Smooth muscle cell (in vitro differentiated cells): Measurements from ENCODE around the gene FRAS1. TPM values are rescaled to one million over a fixed set of nuclear protein-coding genes. Genes with fewer than 3 reads are reported as not detected.

Experiments used
- DNase-seq: peaks from one replicate; lab custom pipeline; 2025; ENCODE audit not compliant: unreplicated experiment; lab: John Stamatoyannopoulos, UW
- H2AFZ ChIP-seq: fragments of 200-600 bp; sonication (generic); 2 replicates; pipeline ENCODE4 v1.6.0; 2016; ENCODE audit warnings: antibody characterized with exemption, low read depth, mild to moderate bottlenecking
- H3F3A ChIP-seq: fragments of 200-600 bp; sonication (generic); 2 replicates; pipeline ENCODE4 v1.6.0; 2017; ENCODE audit warnings: antibody characterized with exemption, low read depth
- H3K27ac ChIP-seq: fragments of 200-600 bp; sonication (generic); 2 replicates; pipeline ENCODE4 v1.5.1; 2016; ENCODE audit warnings: low read depth, mild to moderate bottlenecking
- H3K27me3 ChIP-seq: fragments of 200-600 bp; sonication (generic); 2 replicates; pipeline ENCODE4 v1.6.1; 2016; ENCODE audit warnings: low read depth, mild to moderate bottlenecking
- H3K36me3 ChIP-seq: fragments of 200-600 bp; sonication (generic); 2 replicates; pipeline ENCODE4 v1.5.1; 2016; ENCODE audit warnings: low read depth
- H3K4me1 ChIP-seq: fragments of 200-600 bp; sonication (generic); 2 replicates; pipeline ENCODE4 v1.5.1; 2016; ENCODE audit warnings: low read depth
- H3K4me2 ChIP-seq: fragments of 200-600 bp; sonication (generic); 2 replicates; pipeline ENCODE4 v1.6.0; 2016; ENCODE audit warnings: mild to moderate bottlenecking
- H3K4me3 ChIP-seq: fragments of 200-600 bp; sonication (generic); 2 replicates; pipeline ENCODE4 v1.5.1; 2016; ENCODE audit warnings: mild to moderate bottlenecking
- H3K79me2 ChIP-seq: fragments of 200-600 bp; sonication (generic); 2 replicates; pipeline ENCODE4 v1.6.0; 2016; ENCODE audit warnings: low read depth, mild to moderate bottlenecking
- H3K9ac ChIP-seq: fragments of 200-600 bp; sonication (generic); 2 replicates; pipeline ENCODE4 v1.6.0; 2016; ENCODE audit warnings: low read depth
- H3K9me3 ChIP-seq: fragments of 200-600 bp; sonication (generic); replicated peaks from 2 replicates; pipeline ENCODE4 v1.5.1; 2016; ENCODE audit warnings: low read depth
- H4K20me1 ChIP-seq: fragments of 200-600 bp; sonication (generic); 2 replicates; pipeline ENCODE4 v1.6.0; 2016; ENCODE audit warnings: low read depth
- CTCF ChIP-seq: fragments of 200-600 bp; sonication (generic); IDR thresholded peaks from 2 replicates; pipeline ENCODE4 v1.5.1; 2017; ENCODE audit warnings: borderline replicate concordance, mild to moderate bottlenecking, antibody characterized with exemption; ENCODE audit not compliant: insufficient read depth, poor library complexity, severe bottlenecking
- WGBS: methylation state at CpG from one replicate; pipeline ENCODE4 v1.1.7; 2016; ENCODE audit warnings: low lambda C conversion rate; 5-methylcytosine and 5-hydroxymethylcytosine counted together
- polyA plus RNA-seq: library from polyadenylated mRNA; unstranded; fragments of >200 nt; fragmentation: Nextera tagmentation; extraction: Ambion mirVana; gene quantifications from 2 replicates; pipeline ENCODE4 v1.2.1, GENCODE V29; 2016
- total RNA-seq: library from RNA; depleted of rRNA; stranded (reverse); fragments of >200 nt; gene quantifications from 2 replicates; pipeline ENCODE4 v1.2.3, GENCODE V29; 2014

The FRAS1 gene
- total and polyA plus RNA-seq, 2 experiments from 2014 or later: 0.55 to 8.1 TPM

GRCh38 chr4:78527555-78527954 is 470.4 kb downstream of the FRAS1 start:
- Histone ChIP-seq H3K9ac (no peak overlapping the region), H3K27ac (no peak overlapping the region), H3K4me1 (no peaks in the 10 kb centered on the region), H3K4me2 (no peak overlapping the region), H3F3A (no peaks in the 10 kb centered on the region), H3K79me2 (no peaks in the 10 kb centered on the region), H3K27me3 (no peaks in the 10 kb centered on the region), H2AFZ (no peak overlapping the region), H4K20me1 (no peaks in the 10 kb centered on the region), H3K4me3 (no peak overlapping the region), H3K36me3 (no peaks in the 10 kb centered on the region), H3K9me3 (no peaks in the 10 kb centered on the region)
- TF ChIP-seq CTCF: no peak
- 93% methylated on average over 4 of the region's 4 CpGs for WGBS
- no peak for DNase-seq

- WGBS: 57% methylated on average over 3 of the region's 3 CpGs
- no peak overlapping the region for H3K27ac ChIP-seq
- no peaks in the 10 kb centered on the region for H3K79me2 ChIP-seq
- no peak overlapping the region for H3K9ac ChIP-seq
- no peak overlapping the region for H2AFZ ChIP-seq
- TF ChIP-seq CTCF: no peak
- H3K9me3 ChIP-seq: no peaks in the 10 kb centered on the region
- H3K4me1 ChIP-seq: no peaks in the 10 kb centered on the region
- peak overlapping the region; percentile 18 for H3K4me2 ChIP-seq
- no peaks in the 10 kb centered on the region for H4K20me1 ChIP-seq
- no peak for DNase-seq
- no peaks in the 10 kb centered on the region for H3F3A ChIP-seq
- H3K4me3 ChIP-seq: no peak overlapping the region
- no peaks in the 10 kb centered on the region for H3K27me3 ChIP-seq
- no peaks in the 10 kb centered on the region for H3K36me3 ChIP-seq
These were observed 471.2 kb downstream of the FRAS1 start for GRCh38 chr4:78528327-78528726.

GRCh38 chr4:78529569-78530209 is 472.6 kb downstream of the FRAS1 start:
- Histone ChIP-seq H3K79me2 (no peaks in the 10 kb centered on the region), H3K4me3 (no peak overlapping the region), H3K27ac (peak overlapping the region; percentile 19), H3K9me3 (no peaks in the 10 kb centered on the region), H4K20me1 (no peaks in the 10 kb centered on the region), H3K9ac (no peak overlapping the region), H3K27me3 (no peaks in the 10 kb centered on the region), H3K4me1 (no peaks in the 10 kb centered on the region), H3F3A (no peaks in the 10 kb centered on the region), H3K36me3 (no peaks in the 10 kb centered on the region), H2AFZ (no peak overlapping the region), H3K4me2 (no peak overlapping the region)
- no peak for TF ChIP-seq CTCF
- WGBS: 95% methylated on average over 2 of the region's 2 CpGs
- DNase-seq: no peak

- TF ChIP-seq CTCF: no peak
- Histone ChIP-seq H3K27me3 (no peaks in the 10 kb centered on the region), H3K4me3 (no peak overlapping the region), H3K4me1 (no peaks in the 10 kb centered on the region), H2AFZ (no peak overlapping the region), H3K36me3 (no peaks in the 10 kb centered on the region), H3K9me3 (no peaks in the 10 kb centered on the region), H3F3A (no peaks in the 10 kb centered on the region), H3K4me2 (no peak overlapping the region), H4K20me1 (no peaks in the 10 kb centered on the region), H3K9ac (no peak overlapping the region), H3K79me2 (no peaks in the 10 kb centered on the region), H3K27ac (no peak overlapping the region)
- WGBS: 90% methylated on average over 1 of the region's 1 CpG
- no peak for DNase-seq
These were observed 474.9 kb downstream of the FRAS1 start for GRCh38 chr4:78532046-78532445.
